Ishikawa (cell line): ENCODE measurements around the gene ZNF764.

Source experiments
- CEBPB ChIP-seq: IDR thresholded peaks from 2 replicates; pipeline ENCODE4 v1.6.1; 2012
- CREB1 ChIP-seq: IDR thresholded peaks from 2 replicates; pipeline ENCODE4 v1.6.1; 2012; ENCODE audit warnings: low read depth
- EGR1 ChIP-seq: IDR thresholded peaks from 2 replicates; pipeline ENCODE4 v1.6.1; 2012
- EP300 ChIP-seq: IDR thresholded peaks from 2 replicates; pipeline ENCODE4 v1.6.1; 2012; ENCODE audit warnings: borderline replicate concordance
- FOXM1 ChIP-seq: IDR thresholded peaks from 2 replicates; pipeline ENCODE4 v1.6.1; 2012; ENCODE audit warnings: low read depth, borderline replicate concordance
- MAX ChIP-seq: IDR thresholded peaks from 2 replicates; pipeline ENCODE4 v1.6.1; 2012
- NFIC ChIP-seq: IDR thresholded peaks from 2 replicates; pipeline ENCODE4 v1.6.1; 2012
- RAD21 ChIP-seq: IDR thresholded peaks from 2 replicates; pipeline ENCODE4 v1.6.1; 2012; ENCODE audit warnings: low read depth
- TAF1 ChIP-seq: IDR thresholded peaks from 2 replicates; pipeline ENCODE4 v1.6.1; 2012; ENCODE audit warnings: low read depth, mild to moderate bottlenecking
- TCF12 ChIP-seq: IDR thresholded peaks from 2 replicates; pipeline ENCODE4 v1.6.1; 2012; ENCODE audit warnings: low read depth
- TEAD4 ChIP-seq: IDR thresholded peaks from 2 replicates; pipeline ENCODE4 v1.6.1; 2012
- YY1 ChIP-seq: IDR thresholded peaks from 2 replicates; pipeline ENCODE4 v1.6.1; 2012; ENCODE audit warnings: low read depth
- TF ChIP-seq, protein P1 (sequence below): IDR thresholded peaks from 2 replicates; pipeline ENCODE4 v1.6.1; 2012; ENCODE audit warnings: low read depth, mild to moderate bottlenecking

GRCh38 chr16:30556125-30556473, 2.1 kb downstream of the ZNF764 start:
- no peak for TF ChIP-seq TEAD4
- TF ChIP-seq, protein P1, sequence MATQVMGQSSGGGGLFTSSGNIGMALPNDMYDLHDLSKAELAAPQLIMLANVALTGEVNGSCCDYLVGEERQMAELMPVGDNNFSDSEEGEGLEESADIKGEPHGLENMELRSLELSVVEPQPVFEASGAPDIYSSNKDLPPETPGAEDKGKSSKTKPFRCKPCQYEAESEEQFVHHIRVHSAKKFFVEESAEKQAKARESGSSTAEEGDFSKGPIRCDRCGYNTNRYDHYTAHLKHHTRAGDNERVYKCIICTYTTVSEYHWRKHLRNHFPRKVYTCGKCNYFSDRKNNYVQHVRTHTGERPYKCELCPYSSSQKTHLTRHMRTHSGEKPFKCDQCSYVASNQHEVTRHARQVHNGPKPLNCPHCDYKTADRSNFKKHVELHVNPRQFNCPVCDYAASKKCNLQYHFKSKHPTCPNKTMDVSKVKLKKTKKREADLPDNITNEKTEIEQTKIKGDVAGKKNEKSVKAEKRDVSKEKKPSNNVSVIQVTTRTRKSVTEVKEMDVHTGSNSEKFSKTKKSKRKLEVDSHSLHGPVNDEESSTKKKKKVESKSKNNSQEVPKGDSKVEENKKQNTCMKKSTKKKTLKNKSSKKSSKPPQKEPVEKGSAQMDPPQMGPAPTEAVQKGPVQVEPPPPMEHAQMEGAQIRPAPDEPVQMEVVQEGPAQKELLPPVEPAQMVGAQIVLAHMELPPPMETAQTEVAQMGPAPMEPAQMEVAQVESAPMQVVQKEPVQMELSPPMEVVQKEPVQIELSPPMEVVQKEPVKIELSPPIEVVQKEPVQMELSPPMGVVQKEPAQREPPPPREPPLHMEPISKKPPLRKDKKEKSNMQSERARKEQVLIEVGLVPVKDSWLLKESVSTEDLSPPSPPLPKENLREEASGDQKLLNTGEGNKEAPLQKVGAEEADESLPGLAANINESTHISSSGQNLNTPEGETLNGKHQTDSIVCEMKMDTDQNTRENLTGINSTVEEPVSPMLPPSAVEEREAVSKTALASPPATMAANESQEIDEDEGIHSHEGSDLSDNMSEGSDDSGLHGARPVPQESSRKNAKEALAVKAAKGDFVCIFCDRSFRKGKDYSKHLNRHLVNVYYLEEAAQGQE: no peak
- no peak for TF ChIP-seq MAX
- no peak for TF ChIP-seq EP300
- no peak for TF ChIP-seq CREB1
- no peak for TF ChIP-seq YY1
- no peak for TF ChIP-seq FOXM1
- TF ChIP-seq CEBPB: no peak
- TF ChIP-seq TAF1: no peak
- no peak for TF ChIP-seq RAD21
- TF ChIP-seq EGR1: no peak
- TF ChIP-seq TCF12: no peak
- TF ChIP-seq NFIC: no peak
